Hepatic stellate cell (primary cell): ENCODE measurements around the gene TRIM2.

Source experiments
- DNase-seq: peaks from one replicate; pipeline ENCODE4 v3.0.0; 2011; ENCODE audit warnings: low spot score

Gene TRIM2

DNA sequence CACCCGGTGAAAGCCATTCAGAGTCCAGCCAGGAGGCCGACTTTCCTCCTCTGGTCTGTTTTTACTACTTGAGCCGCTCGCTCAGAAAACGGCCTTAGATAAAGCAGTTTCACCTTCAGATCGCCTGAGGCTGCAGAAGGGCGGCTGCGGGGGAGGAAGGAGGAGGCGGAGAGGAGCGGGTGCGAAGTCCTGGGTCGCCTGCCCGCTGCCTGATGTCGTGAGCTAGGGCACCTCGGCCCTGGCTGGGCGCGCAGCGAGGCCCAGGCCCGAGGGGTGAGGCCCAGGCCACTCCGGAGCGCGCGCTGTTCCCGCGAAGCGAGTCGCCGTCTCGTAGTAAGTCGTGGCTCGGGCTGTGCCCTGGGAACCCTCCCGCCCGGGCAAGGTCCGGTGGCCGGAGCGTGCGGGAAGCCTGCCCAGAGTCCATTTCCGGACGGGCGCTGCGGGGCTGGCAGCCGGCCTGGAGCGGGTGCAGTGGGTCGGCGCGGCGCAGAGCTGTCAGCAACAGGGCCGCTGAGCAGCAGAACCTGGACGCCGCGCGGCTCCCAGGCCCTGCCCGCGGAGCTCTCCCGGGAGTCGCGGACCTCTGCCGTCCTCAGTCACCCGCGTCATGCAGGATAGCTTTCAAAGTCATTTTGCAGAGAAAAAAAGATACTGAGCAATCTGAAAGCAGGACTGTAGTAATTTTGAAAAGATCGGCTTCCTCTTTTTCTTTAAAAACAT, 18.6 kb downstream of the TRIM2 start:
- DNase-seq: peak; percentile 53

DNA sequence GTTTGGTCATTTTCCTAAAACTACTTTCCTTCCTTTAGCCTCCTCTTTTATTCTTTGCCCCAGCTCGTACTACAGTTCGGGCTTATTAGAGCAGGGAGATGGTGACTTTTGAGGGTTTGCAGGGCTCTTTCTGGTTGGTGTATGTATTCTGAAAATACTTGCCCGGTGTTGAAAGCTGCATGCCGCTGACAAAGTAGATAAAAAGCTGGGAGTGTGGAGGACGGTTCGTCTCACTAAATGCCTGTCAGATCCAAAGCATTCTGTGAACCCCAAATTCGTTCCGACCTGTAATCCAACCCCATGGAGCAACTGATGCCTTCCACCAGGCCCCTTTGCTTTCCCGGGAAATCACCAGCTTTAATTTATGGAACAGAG, 19.2 kb downstream of the TRIM2 start:
- DNase-seq: no peak

DNA sequence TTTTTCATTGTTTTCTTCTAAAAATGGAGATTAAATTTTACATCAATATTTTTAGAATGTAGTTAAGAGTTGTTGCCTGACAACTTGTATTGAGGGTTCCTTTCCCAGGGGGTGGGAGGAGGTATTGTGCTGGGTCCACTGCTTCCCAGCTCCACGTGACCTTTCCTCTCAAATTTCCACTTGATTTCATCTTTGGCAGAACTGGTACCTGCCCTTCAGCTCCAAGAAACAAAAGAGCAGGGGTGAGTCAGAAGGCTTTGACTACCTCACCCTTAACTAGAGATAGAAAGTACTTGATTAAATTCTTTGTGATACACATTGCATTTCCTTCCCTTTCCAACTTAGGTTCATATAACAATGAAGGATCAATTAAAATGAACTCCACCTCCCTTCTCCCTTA, 19.7 kb downstream of the TRIM2 start:
- DNase-seq: no peak

- no peak for DNase-seq
These were observed 20.2 kb downstream of the TRIM2 start for GRCh38 chr4:153224474-153224873.

- no peak for DNase-seq
These were observed 23.3 kb downstream of the TRIM2 start for GRCh38 chr4:153227469-153228075.

DNA sequence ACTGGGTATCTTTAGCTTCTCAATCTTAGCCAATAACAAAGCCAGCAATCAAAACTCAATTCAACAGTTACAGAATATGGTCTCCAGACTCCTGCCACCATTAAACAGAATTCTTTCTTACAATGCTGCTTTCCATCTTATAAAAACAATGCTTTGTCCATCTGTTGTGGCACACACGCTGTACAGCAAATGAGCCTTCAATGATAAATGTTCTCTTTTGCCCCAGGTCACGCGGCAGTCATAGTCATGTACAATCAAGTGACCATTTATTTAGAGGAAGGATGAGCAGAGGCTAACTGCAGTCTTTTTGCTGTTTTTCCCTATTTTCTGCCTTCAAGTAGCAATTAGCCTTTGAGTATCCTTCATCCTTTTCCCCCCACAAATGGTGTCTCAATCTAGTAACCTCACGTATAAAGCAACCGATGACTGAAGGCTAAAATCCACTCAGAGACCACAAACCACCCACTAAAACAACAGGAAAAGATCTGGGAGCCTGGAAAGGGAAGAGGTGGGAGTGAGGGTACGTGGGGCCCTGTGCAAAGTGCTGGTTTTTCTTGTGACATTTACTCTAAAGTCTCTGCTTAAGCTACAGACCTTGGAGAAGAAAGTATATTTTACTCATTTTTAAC, 24.4 kb downstream of the TRIM2 start:
- no peak for DNase-seq

DNA sequence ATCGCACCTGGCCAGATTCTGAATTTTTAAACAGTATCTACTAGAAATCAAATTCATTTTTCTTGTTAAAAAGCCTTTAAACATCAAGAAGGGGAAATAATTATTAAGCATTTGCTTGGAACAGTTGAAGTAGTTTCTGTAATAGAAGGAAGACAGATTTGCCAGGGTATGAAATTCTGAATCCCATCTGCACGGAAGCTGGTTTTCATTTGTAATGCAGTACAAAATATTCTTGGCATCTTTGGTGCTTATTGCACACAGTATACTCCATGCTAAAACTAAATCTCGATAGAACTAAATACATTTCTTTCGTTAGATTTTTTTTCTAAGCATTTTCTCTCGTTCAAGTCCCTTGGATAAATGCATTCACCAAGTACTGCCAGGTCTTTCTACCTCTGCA, 25.3 kb downstream of the TRIM2 start:
- DNase-seq: no peak

DNA sequence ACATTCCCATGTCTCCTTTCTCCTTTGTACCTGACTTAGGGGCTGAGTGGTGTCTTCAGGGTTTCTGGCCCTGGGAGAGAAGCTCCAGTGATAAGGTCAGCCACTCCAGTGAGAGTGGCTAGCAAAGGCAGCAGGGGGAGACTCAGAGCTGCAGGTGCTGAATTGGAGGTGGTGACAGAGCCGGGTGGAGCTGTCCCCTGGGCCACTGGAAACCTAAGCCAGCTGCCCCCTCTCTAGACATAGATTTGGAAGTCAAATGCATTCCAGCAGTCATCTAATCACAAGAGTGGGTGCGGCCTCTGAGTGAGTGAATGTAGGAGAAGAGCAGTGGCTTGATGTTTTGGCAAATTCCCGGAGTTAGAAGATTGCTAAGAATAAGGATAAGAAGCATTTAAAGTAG, 28.5 kb downstream of the TRIM2 start:
- DNase-seq: no peak

- DNase-seq: no peak
These were observed 29.6 kb downstream of the TRIM2 start for GRCh38 chr4:153233761-153234371.

GRCh38 chr4:153234885-153235284, 30.6 kb downstream of the TRIM2 start:
- DNase-seq: no peak

DNA sequence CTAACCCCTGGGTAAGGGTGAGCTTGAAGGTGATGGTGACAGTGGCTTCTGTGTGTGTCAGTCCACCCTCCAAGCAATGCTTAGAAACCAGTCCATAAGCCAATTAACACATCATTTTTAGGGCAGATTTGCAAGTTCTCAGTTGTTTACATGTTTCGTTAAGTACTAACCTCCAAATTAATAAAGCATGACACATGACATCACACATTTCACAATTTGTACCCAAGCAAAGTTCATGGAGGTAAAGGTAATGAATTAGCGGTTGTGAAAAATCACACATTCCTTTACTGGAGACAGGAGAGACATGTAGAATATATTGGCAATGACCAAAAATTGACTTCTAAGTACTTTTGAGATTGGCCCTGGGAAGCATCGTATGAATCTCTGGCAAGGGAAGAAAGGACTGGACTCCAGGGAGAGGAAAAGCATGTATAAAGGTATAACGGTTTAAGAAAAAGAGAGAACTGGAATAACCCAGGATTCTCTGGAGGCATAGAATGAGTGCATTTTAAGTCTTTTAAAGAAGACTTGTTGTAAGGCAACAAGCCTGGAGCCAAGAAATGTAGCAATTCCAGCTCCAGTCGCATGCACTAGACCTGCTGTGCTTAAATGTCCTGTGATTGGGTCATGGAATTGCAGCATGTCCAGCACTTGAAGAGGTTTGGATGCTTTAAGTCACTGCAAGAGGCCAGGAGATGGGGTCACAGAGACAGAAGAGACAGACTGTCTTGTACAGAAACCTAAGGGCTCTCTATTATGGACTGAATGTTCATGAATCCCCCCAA, 34.1 kb downstream of the TRIM2 start:
- no peak for DNase-seq

DNA sequence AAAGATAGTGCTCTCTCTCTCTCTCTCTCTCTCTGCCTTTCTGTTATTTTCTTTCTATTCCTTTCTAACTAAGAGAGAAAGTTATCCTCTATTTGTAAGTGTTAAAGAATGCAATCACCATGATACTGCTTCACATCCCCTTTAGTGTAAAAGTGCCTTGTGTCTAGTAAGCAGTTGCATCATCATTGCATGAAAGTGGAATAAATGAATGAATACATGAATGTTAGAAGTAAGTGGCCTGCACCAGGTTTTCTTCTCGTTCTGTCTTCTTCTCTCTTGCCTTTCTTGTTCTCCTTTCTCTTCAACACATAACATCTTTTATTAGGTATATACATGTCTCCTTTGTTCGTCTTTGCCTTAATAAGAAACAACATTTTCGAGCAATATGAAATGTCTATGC, 35.2 kb downstream of the TRIM2 start:
- no peak for DNase-seq

DNA sequence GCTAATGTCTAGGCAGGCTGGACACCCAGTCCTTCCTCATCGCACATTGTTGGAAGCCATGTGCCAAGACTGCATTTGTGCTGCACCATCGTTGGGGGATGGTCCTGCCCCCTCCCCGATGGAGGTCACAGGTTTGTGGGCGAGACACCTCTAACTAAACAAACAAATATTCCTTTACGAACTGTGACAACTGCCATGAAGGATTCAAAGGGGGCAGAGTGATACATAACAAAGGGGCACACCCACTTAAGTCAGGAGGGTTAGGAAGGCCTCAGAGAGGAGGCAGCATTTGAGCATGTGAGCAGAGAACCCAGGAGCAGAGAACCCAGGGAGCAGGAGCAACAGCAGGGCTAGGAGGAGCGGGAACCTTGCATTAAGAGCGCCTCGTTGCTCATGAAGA, 37.1 kb downstream of the TRIM2 start:
- no peak for DNase-seq

- DNase-seq: peak; percentile 60
These were observed 38.0 kb downstream of the TRIM2 start for GRCh38 chr4:153241970-153242838.

DNA sequence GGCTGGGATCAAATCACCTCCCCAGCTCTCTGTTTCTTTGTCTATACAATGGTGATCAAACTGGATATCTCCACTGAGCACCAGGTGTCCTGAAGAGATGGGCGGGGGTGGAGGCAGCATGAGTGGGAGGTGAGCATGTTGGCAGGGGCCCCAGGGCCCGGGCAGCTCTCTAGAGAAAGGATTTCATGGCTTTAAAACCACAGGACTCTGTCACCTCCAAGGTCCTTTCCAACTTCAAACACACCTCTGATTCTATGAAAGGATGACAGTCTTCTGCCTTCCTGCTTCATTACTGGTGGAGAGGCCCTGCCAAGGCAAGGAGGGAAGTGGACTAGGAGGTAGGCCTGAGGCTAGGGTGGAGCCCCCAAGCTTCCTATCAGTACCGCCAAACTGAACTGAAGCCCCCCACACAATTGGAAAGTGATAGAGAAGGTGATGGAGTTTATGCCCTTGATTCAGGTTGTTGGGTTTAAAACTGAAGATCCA, 38.6 kb downstream of the TRIM2 start:
- DNase-seq: no peak

DNA sequence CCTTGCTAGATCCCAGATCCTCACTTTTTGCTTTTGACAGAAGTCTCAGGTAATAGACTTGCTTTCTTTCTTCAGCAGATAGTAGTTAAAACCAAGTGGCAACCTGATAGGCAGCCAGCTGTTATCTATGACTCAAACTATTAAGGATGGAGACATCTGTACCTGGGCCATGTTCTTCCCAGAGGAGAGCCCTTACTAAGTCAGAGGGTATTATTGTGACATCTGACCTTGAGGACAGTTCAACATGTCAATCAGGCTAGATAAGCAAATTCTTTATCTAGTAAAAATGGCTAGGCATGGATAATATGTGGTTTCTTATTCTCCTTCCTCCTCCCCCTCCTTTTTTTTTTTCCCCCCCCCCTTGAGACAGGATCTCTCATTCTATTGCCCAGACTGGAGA, 39.2 kb downstream of the TRIM2 start:
- no peak for DNase-seq

- no peak for DNase-seq
These were observed 40.7 kb downstream of the TRIM2 start for GRCh38 chr4:153244969-153245368.

- no peak for DNase-seq
These were observed 41.5 kb downstream of the TRIM2 start for GRCh38 chr4:153245775-153246174.

DNA sequence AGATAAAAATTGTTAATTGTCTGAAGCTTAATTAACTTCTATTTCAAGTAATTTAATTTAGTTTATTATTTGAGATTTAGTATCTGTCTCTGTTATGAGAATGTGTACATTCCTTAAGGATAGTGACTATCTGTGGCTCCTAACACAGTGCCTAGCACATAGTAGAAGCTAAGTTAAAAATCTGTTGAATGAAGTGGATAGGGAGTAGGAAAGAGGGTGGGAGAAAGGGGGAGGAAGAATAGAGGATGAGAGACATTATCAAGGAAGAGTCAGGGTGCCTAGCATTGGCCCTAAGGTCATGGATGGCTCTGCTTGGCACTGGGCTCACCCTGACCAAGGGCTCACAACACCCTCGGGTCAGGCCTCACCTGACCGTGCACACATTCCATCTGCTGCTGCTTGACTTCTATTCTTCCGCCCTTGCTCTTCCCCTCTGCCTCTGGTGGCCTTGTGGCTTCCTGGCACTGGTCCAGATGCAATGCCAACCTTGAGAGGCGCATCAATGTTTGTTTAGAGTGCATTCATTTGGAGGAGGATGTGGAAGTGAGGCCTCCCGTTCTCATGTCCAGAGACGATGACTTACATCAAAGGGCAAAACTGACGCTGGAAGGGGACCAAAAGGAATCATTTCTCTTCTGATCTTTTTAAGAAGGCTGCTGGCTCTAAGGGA, 42.3 kb downstream of the TRIM2 start:
- no peak for DNase-seq

DNA sequence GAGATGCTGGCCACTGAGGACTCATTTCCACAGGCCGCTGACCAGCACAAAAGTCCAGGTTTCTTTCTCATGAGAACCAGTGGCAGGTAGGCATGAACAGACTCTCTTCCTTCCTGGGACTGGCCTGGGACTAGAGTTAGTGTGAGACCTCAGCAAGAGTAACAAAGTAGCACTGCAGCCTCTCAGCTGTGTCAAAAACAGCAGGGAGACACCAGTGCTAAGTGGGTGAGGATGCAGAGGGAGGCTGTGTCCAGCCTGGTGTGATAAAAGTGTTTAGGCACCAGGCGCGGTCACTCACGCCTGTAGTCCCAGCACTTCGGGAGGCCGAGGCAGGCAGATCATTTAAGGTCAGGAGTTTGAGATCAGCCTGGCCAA, 42.9 kb downstream of the TRIM2 start:
- DNase-seq: no peak
